K562 (cell line): ENCODE results near the gene OXNAD1. TPM values are rescaled to one million over a fixed set of nuclear protein-coding genes. Genes with fewer than 3 reads are reported as not detected.

Experiments
- ATAC-seq: fragments of 200-7000 bp; cut with Tn5 transposase; 3 replicates; pipeline ENCODE4 v1.9.1; 2020; ENCODE audit warnings: moderate library complexity
- BruUV-seq: library from RNA; stranded (reverse); fragments of 400-500 nt; replicated peaks from 2 replicates; lab custom pipeline; 2021; lab: Mats Ljungman, UMichigan
- CTCF ChIA-PET: fragments of 300-600 bp; formaldehyde crosslinking; extraction: SDS; loops from one replicate; lab custom pipeline; 2021; ENCODE audit warnings: low intra/inter-chr PET ratio; lab: Yijun Ruan, JAX
- POLR2A ChIA-PET: fragments of 300-600, 350-650 bp; sonication (Branson Sonifier 250); formaldehyde crosslinking; extraction: SDS; loops from one replicate; lab custom pipeline; 2021; ENCODE audit warnings: antibody characterized with exemption, inconsistent platforms; lab: Yijun Ruan, JAX
- DNase-seq, 4 experiments: peaks; one replicate each; pipeline versions ENCODE4 v3.0.0 to v3.0.0-alpha.2; 2011 to 2018; ENCODE audit warnings: low spot score in 3 of 4, mixed read lengths in 3 of 4; ENCODE audit errors: extremely low read depth in 1 of 4
- FAIRE-seq: peaks from 2 replicates; lab custom pipeline; 2011; peaks lifted over from hg19 to GRCh38; lab: Jason Lieb, UNC
- H2AFZ ChIP-seq: 2 replicates; pipeline ENCODE4 v1.6.0; 2011; ENCODE audit warnings: low read depth, low read length, control low read depth, inconsistent platforms
- H3K27ac ChIP-seq: fragments of 200-600 bp; 3 replicates; pipeline ENCODE4 v1.8.0; 2011; ENCODE audit warnings: low read depth, mild to moderate bottlenecking, control low read depth, inconsistent platforms, low read length, moderate library complexity, mixed read lengths; ENCODE audit errors: extremely low read depth
- H3K27me3 ChIP-seq, 2 experiments: fragments of 300-600 bp in 1 of 2; 2 replicates in 1 of 2; 3 replicates in 1 of 2; pipeline versions ENCODE4 v1.6.0 to v1.8.0; 2011; ENCODE audit warnings: inconsistent platforms in 2 of 2, low read length in 2 of 2, mild to moderate bottlenecking in 1 of 2, mixed read lengths in 1 of 2, moderate library complexity in 1 of 2; ENCODE audit not compliant: control insufficient read depth in 2 of 2, insufficient read depth in 2 of 2
- H3K36me3 ChIP-seq: fragments of 300-600 bp; 3 replicates; pipeline ENCODE4 v1.8.0; 2011; ENCODE audit warnings: mild to moderate bottlenecking, low read length, inconsistent platforms; ENCODE audit not compliant: control insufficient read depth, insufficient read depth
- H3K4me1 ChIP-seq, 2 experiments: fragments of 200-600 bp in 1 of 2; replicated peaks in 1 of 2; 2 replicates in 1 of 2; 3 replicates in 1 of 2; pipeline versions ENCODE4 v1.5.1 to v1.8.0; 2011; ENCODE audit warnings: inconsistent platforms in 2 of 2, low read length in 2 of 2, mild to moderate bottlenecking in 1 of 2, mixed read lengths in 1 of 2, moderate library complexity in 1 of 2; ENCODE audit not compliant: control insufficient read depth in 2 of 2, insufficient read depth in 2 of 2
- H3K4me2 ChIP-seq: 2 replicates; pipeline ENCODE4 v1.6.1; 2011; ENCODE audit warnings: low read length, control low read depth, inconsistent platforms, mixed read lengths; ENCODE audit not compliant: insufficient read depth
- H3K4me3 ChIP-seq: fragments of 200-600 bp; sonication (generic), shearing (Covaris generic); 2 replicates; pipeline ENCODE4 v1.5.1; 2016; ENCODE audit warnings: control low read depth, inconsistent platforms
- H3K79me2 ChIP-seq: fragments of 200-600 bp; 3 replicates; pipeline ENCODE4 v1.8.0; 2011; ENCODE audit warnings: low read length, inconsistent platforms; ENCODE audit not compliant: control insufficient read depth, insufficient read depth
- H3K9ac ChIP-seq, 2 experiments: 2 replicates each; pipeline versions ENCODE4 v1.6.0 to v1.6.1; 2011; ENCODE audit warnings: low read depth in 2 of 2, low read length in 2 of 2, control low read depth in 1 of 2, inconsistent platforms in 1 of 2, mild to moderate bottlenecking in 1 of 2, mixed read lengths in 1 of 2; ENCODE audit not compliant: insufficient read depth in 1 of 2
- H3K9me1 ChIP-seq: one replicate; pipeline ENCODE4 v1.6.0; 2011; ENCODE audit warnings: inconsistent platforms, mild to moderate bottlenecking, low read length, moderate library complexity; ENCODE audit not compliant: control insufficient read depth, insufficient read depth
- H3K9me3 ChIP-seq: replicated peaks from 2 replicates; pipeline ENCODE4 v1.5.1; 2011; ENCODE audit warnings: low read depth, low read length, inconsistent platforms; ENCODE audit not compliant: control insufficient read depth, insufficient read depth
- H4K20me1 ChIP-seq: replicated peaks from 2 replicates; pipeline ENCODE4 v1.6.1; 2011; ENCODE audit warnings: low read length, inconsistent platforms, mixed read lengths; ENCODE audit not compliant: control insufficient read depth, insufficient read depth
- ELF1 ChIP-seq: fragments of 200-800 bp; sonication (Bioruptor generic); IDR thresholded peaks from 2 replicates; pipeline ENCODE4 v1.6.1; 2016; ENCODE audit warnings: missing genetic modification characterization, missing compliant biosample characterization
- FUS ChIP-seq: fragments of 200-400 bp; formaldehyde crosslinking; optimal IDR thresholded peaks from 2 replicates; pipeline ENCODE3; 2017; ENCODE audit warnings: low read depth, low read length
- LCOR ChIP-seq: sonication (generic); formaldehyde crosslinking; IDR thresholded peaks from 2 replicates; pipeline ENCODE4 v1.8.0; 2022; ENCODE audit warnings: mild to moderate bottlenecking, missing genetic modification reagents
- RNF2 ChIP-seq: sonication (generic); IDR thresholded peaks from 2 replicates; pipeline ENCODE4 v1.6.1; 2016
- ZNF431 ChIP-seq: sonication (generic); formaldehyde crosslinking; IDR thresholded peaks from 2 replicates; pipeline ENCODE4 v1.8.0; 2022; ENCODE audit warnings: mild to moderate bottlenecking, missing genetic modification reagents
- ZNF707 ChIP-seq: fragments of 250-450 bp; sonication (Bioruptor Pico); conservative IDR thresholded peaks from 2 replicates; pipeline ENCODE4 v1.8.0; 2022; ENCODE audit warnings: inconsistent platforms, mild to moderate bottlenecking, moderate library complexity
- ZNF764 ChIP-seq: fragments of 250-450 bp; sonication (Bioruptor Pico); IDR thresholded peaks from 2 replicates; pipeline ENCODE4 v1.4.0; 2020; ENCODE audit warnings: low read depth, mild to moderate bottlenecking, moderate library complexity
- ZNF79 ChIP-seq: fragments of 250-450 bp; sonication (Bioruptor Pico); IDR thresholded peaks from 2 replicates; pipeline ENCODE4 v1.4.0; 2020; ENCODE audit warnings: low read depth, mild to moderate bottlenecking, moderate library complexity
- WGBS: fragments of 100-300 bp; shearing (Covaris generic); methylation state at CpG from one replicate; pipeline ENCODE4 v1.1.6; 2016; ENCODE audit warnings: low coverage, mixed read lengths; ENCODE audit not compliant: insufficient coverage; ENCODE audit errors: missing lambda C conversion rate; 5-methylcytosine and 5-hydroxymethylcytosine counted together
- in situ Hi-C: fragments of 300-500 bp; cut with MboI; formaldehyde crosslinking; loops from 4 replicates; pipeline ENCODE4 v1.15.0; 2018; ENCODE audit warnings: inconsistent platforms, mixed read lengths
- intact Hi-C: fragments of 100-400 bp; cut with micrococcal nuclease; formaldehyde crosslinking; loops from 2 replicates; pipeline ENCODE4 v1.14.2; 2022
- polyA plus RNA-seq, 8 experiments: library from polyadenylated mRNA; depleted of rRNA in 4 of 8; stranded (reverse) in 5 of 8; unstranded in 3 of 8; fragments of >200 nt; fragmentation: Nextera tagmentation in 2 of 8; fragmentation: Illumina TruSeq in 1 of 8; extraction: Ambion mirVana in 2 of 8; extraction: Trizol in 1 of 8; gene quantifications; 2 replicates each; pipeline versions ENCODE4 v1.2.1 to v1.2.3, GENCODE V29; 2011 to 2014; ENCODE audit warnings: inconsistent platforms in 1 of 8, missing spikeins in 1 of 8
- total RNA-seq, 7 experiments: library from RNA; depleted of rRNA in 6 of 7; stranded (reverse); fragments of >200 nt in 6 of 7; fragmentation: Illumina TruSeq in 2 of 7; extraction: Trizol in 2 of 7; gene quantifications; 2 replicates each; pipeline versions ENCODE4 v1.2.1 to v1.2.3, GENCODE V29; 2011 to 2021; ENCODE audit warnings: low replicate concordance in 1 of 7
- TF ChIP-seq, protein P1 (sequence below): fragments of 450-650 bp; IDR thresholded peaks from 2 replicates; pipeline ENCODE4 v1.7.1; 2018; ENCODE audit warnings: mild to moderate bottlenecking, low read depth; ENCODE audit not compliant: partially characterized antibody
- TF ChIP-seq, protein P2 (sequence below), 2 experiments: fragments of 450-650 bp in 1 of 2; sonication (generic) in 1 of 2; formaldehyde crosslinking in 1 of 2; IDR thresholded peaks in 1 of 2; conservative IDR thresholded peaks in 1 of 2; 2 replicates each; pipeline versions ENCODE4 v1.6.1 to v1.8.1; 2016 to 2023; ENCODE audit warnings: mild to moderate bottlenecking in 2 of 2, moderate library complexity in 2 of 2, inconsistent platforms in 1 of 2, missing genetic modification reagents in 1 of 2
- TF ChIP-seq, protein P3 (sequence below): sonication (generic); formaldehyde crosslinking; IDR thresholded peaks from 2 replicates; pipeline ENCODE4 v1.8.0; 2022; ENCODE audit warnings: mild to moderate bottlenecking, missing genetic modification reagents
- TF ChIP-seq, protein P4 (sequence below): fragments of 450-650 bp; formaldehyde crosslinking; IDR thresholded peaks from 2 replicates; pipeline ENCODE4 v1.4.0; 2020; ENCODE audit warnings: mild to moderate bottlenecking

OXNAD1 gene
- total and polyA plus RNA-seq, 9 of the 15 experiments (the other 6 are each of a cell fraction or from before 2014, with no cell fraction given), result 12.8 to 44.4 (median 41.1) TPM

DNA sequence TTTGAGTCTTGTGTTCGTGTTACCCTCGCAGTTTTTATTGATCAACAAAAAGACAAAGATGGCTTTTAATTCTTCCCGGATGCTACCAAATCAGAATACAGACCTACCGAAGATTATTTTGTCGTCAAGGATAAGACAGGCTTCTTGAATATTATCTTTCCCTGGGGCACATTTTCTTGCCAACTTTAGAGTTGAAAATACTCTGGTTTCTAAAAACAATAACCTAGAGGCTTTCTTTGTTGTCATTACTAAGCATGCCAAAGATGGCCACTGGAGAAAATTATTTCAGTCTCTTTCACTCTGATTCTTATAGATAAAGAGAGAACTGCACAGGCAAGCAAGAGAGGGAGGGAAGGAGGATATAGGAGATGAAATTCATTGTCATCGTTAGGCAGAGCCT, 33.9 kb downstream of the OXNAD1 start:
- Histone ChIP-seq H3K4me2 (no peak overlapping the region), H2AFZ (no peak overlapping the region), H3K9me1 (no peaks in the 10 kb centered on the region), H3K9ac (no peak overlapping the region), H3K27me3 (no peaks in the 10 kb centered on the region), H3K79me2 (no peaks in the 10 kb centered on the region), H3K36me3 (peaks cover 94% of the 10 kb centered on the region), H3K4me1 (peaks cover 0 to 29% of the 10 kb centered on the region in 2 experiments; a peak in 3 of 5 replicates), H3K27ac (no peak overlapping the region), H3K4me3 (no peak overlapping the region), H3K9me3 (no peaks in the 10 kb centered on the region), H4K20me1 (0 out of 2 replicates have a peak, but pooled peaks cover under 1% of the 10 kb centered on the region)
- BruUV-seq, result no TSS peak
- no peak for ATAC-seq
- FAIRE-seq, result no peak
- no peak for DNase-seq
- intact Hi-C loops (no loop called here), in situ Hi-C loops (no loop called here)
- no peak for TF ChIP-seq ELF1
- TF ChIP-seq FUS, result no peak
- TF ChIP-seq, protein P1, sequence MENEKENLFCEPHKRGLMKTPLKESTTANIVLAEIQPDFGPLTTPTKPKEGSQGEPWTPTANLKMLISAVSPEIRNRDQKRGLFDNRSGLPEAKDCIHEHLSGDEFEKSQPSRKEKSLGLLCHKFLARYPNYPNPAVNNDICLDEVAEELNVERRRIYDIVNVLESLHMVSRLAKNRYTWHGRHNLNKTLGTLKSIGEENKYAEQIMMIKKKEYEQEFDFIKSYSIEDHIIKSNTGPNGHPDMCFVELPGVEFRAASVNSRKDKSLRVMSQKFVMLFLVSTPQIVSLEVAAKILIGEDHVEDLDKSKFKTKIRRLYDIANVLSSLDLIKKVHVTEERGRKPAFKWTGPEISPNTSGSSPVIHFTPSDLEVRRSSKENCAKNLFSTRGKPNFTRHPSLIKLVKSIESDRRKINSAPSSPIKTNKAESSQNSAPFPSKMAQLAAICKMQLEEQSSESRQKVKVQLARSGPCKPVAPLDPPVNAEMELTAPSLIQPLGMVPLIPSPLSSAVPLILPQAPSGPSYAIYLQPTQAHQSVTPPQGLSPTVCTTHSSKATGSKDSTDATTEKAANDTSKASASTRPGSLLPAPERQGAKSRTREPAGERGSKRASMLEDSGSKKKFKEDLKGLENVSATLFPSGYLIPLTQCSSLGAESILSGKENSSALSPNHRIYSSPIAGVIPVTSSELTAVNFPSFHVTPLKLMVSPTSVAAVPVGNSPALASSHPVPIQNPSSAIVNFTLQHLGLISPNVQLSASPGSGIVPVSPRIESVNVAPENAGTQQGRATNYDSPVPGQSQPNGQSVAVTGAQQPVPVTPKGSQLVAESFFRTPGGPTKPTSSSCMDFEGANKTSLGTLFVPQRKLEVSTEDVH, result no peak
- TF ChIP-seq, protein P2, sequence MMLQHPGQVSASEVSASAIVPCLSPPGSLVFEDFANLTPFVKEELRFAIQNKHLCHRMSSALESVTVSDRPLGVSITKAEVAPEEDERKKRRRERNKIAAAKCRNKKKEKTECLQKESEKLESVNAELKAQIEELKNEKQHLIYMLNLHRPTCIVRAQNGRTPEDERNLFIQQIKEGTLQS (IDR thresholded peaks at IDR 0.05), result no peak
- TF ChIP-seq, protein P2 (CRISPR knock-in tag; conservative IDR thresholded peaks at IDR 0.05), result no peak
- TF ChIP-seq, protein P3, sequence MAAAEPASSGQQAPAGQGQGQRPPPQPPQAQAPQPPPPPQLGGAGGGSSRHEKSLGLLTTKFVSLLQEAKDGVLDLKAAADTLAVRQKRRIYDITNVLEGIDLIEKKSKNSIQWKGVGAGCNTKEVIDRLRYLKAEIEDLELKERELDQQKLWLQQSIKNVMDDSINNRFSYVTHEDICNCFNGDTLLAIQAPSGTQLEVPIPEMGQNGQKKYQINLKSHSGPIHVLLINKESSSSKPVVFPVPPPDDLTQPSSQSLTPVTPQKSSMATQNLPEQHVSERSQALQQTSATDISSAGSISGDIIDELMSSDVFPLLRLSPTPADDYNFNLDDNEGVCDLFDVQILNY (CRISPR knock-in tag), result no peak
- no peak for TF ChIP-seq LCOR
- no peak for TF ChIP-seq ZNF79 (CRISPR knock-in tag)
- TF ChIP-seq, protein P4, sequence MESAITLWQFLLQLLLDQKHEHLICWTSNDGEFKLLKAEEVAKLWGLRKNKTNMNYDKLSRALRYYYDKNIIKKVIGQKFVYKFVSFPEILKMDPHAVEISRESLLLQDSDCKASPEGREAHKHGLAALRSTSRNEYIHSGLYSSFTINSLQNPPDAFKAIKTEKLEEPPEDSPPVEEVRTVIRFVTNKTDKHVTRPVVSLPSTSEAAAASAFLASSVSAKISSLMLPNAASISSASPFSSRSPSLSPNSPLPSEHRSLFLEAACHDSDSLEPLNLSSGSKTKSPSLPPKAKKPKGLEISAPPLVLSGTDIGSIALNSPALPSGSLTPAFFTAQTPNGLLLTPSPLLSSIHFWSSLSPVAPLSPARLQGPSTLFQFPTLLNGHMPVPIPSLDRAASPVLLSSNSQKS (CRISPR knock-in tag), result no peak
- TF ChIP-seq ZNF431 (CRISPR knock-in tag), result no peak
- TF ChIP-seq RNF2, result no peak
- TF ChIP-seq ZNF764 (CRISPR knock-in tag), result no peak
- no peak for TF ChIP-seq ZNF707 (CRISPR knock-in tag)
- CTCF ChIA-PET, result no interaction called here
- 93% methylated on average over 6 of the region's 6 CpGs for WGBS
- POLR2A ChIA-PET, result no interaction called here
